ENCODE measurements around the gene FGFR2.
"Not testable (repeated sequence)": the region's sequence is repeated elsewhere in the genome, so short reads cannot be mapped to it uniquely, and the experiment has no call there.

FGFR2 gene

GRCh38 chr10:121583857-121584256, 14.4 kb downstream of the FGFR2 start:
- no peak for DNase-seq

GRCh38 chr10:121583258-121583657, 15.0 kb downstream of the FGFR2 start:
- DNase-seq, result no peak

GRCh38 chr10:121580276-121581116, 17.7 kb downstream of the FGFR2 start:
- DNase-seq, result no peak

GRCh38 chr10:121579656-121580055, 18.6 kb downstream of the FGFR2 start:
- no peak for DNase-seq

GRCh38 chr10:121578965-121579364, 19.3 kb downstream of the FGFR2 start:
- no peak for DNase-seq

GRCh38 chr10:121578298-121578697, 19.9 kb downstream of the FGFR2 start:
- DNase-seq, result no peak

- DNase-seq, result no peak
Observed at GRCh38 chr10:121577568-121577967, 20.7 kb downstream of the FGFR2 start.

GRCh38 chr10:121576139-121576538, 22.1 kb downstream of the FGFR2 start:
- no peak for DNase-seq

GRCh38 chr10:121574519-121575166, 23.6 kb downstream of the FGFR2 start:
- no peak for DNase-seq

GRCh38 chr10:121573538-121573941, 24.7 kb downstream of the FGFR2 start:
- DNase-seq, result no peak

GRCh38 chr10:121572859-121573537, 25.2 kb downstream of the FGFR2 start:
- DNase-seq, result no peak

GRCh38 chr10:121570315-121570714, 27.9 kb downstream of the FGFR2 start:
- DNase-seq, result no peak

GRCh38 chr10:121568275-121568674, 30.0 kb downstream of the FGFR2 start:
- no peak for DNase-seq

- no peak for DNase-seq
Observed at GRCh38 chr10:121567569-121567968, 30.7 kb downstream of the FGFR2 start.

GRCh38 chr10:121566755-121567154, 31.5 kb downstream of the FGFR2 start:
- DNase-seq, result no peak

- no peak for DNase-seq
Observed at GRCh38 chr10:121559326-121560026, 38.8 kb downstream of the FGFR2 start.

- no peak for DNase-seq
Observed at GRCh38 chr10:121558238-121558637, 40.0 kb downstream of the FGFR2 start.

- no peak for DNase-seq
Observed at GRCh38 chr10:121556918-121557573, 41.2 kb downstream of the FGFR2 start.

GRCh38 chr10:121556455-121556854, 41.8 kb downstream of the FGFR2 start:
- DNase-seq, result no peak

- DNase-seq, result not testable (repeated sequence)
Observed at GRCh38 chr10:121554916-121555315, 43.3 kb downstream of the FGFR2 start.

- no peak for DNase-seq
Observed at GRCh38 chr10:121553511-121554264, 44.6 kb downstream of the FGFR2 start.

GRCh38 chr10:121552746-121553145, 45.5 kb downstream of the FGFR2 start:
- no peak for DNase-seq

Measured in activated CD4-positive, alpha-beta T cell treated with anti-CD3 and anti-CD28 coated beads for 1 hour (primary cell).